DLD1 (cell line): Measurements from ENCODE around the gene ADCK2.
"Not testable (repeated sequence)": the region's sequence is repeated elsewhere in the genome, so short reads cannot be mapped to it uniquely, and the experiment has no call there.

Source experiments
- in situ Hi-C: cut with HindIII; loops from 2 replicates; pipeline ENCODE4 v1.10.0; 2017; ENCODE audit warnings: low sequenced_read_pairs

The ADCK2 gene

GRCh38 chr7:140644761-140645160, 28.0 kb upstream of the ADCK2 start:
- in situ Hi-C loops = loop anchor here (25.0 kb wide), 1 partner anchor 132 kb away; no protein-coding TSS in a partner anchor

GRCh38 chr7:140645166-140645900, 27.4 kb upstream of the ADCK2 start:
- in situ Hi-C loops = loop anchor here (25.0 kb wide), 1 partner anchor 133 kb away; no protein-coding TSS in a partner anchor

- in situ Hi-C loops = loop anchor here (25.0 kb wide), 1 partner anchor 135 kb away; no protein-coding TSS in a partner anchor
These were observed 25.7 kb upstream of the ADCK2 start for GRCh38 chr7:140646931-140647647.

GRCh38 chr7:140649556-140650205, 23.1 kb upstream of the ADCK2 start:
- in situ Hi-C loops = loop anchor here (25.0 kb wide), 1 partner anchor 137 kb away; no protein-coding TSS in a partner anchor

GRCh38 chr7:140650367-140650766, 22.4 kb upstream of the ADCK2 start:
- in situ Hi-C loops = no loop called here

GRCh38 chr7:140653319-140654108, 19.2 kb upstream of the ADCK2 start:
- in situ Hi-C loops = no loop called here

GRCh38 chr7:140654109-140654387, 18.7 kb upstream of the ADCK2 start:
- in situ Hi-C loops = no loop called here

- in situ Hi-C loops = no loop called here
These were observed 18.1 kb upstream of the ADCK2 start for GRCh38 chr7:140654661-140655060.

- in situ Hi-C loops = no loop called here
These were observed 17.0 kb upstream of the ADCK2 start for GRCh38 chr7:140655511-140656408.

GRCh38 chr7:140656548-140657515, 15.9 kb upstream of the ADCK2 start:
- in situ Hi-C loops = no loop called here

GRCh38 chr7:140657891-140658290, 14.9 kb upstream of the ADCK2 start:
- in situ Hi-C loops = no loop called here

- in situ Hi-C loops = no loop called here
These were observed 12.9 kb upstream of the ADCK2 start for GRCh38 chr7:140659856-140660255.

- in situ Hi-C loops = no loop called here
These were observed 11.6 kb upstream of the ADCK2 start for GRCh38 chr7:140661124-140661523.

GRCh38 chr7:140662938-140663337, 9.8 kb upstream of the ADCK2 start:
- in situ Hi-C loops = not testable (repeated sequence)

- in situ Hi-C loops = no loop called here
These were observed 5.3 kb upstream of the ADCK2 start for GRCh38 chr7:140667476-140667875.

- in situ Hi-C loops = no loop called here
These were observed 4.1 kb upstream of the ADCK2 start for GRCh38 chr7:140668641-140669040.

GRCh38 chr7:140669352-140669751, 3.4 kb upstream of the ADCK2 start:
- in situ Hi-C loops = no loop called here

GRCh38 chr7:140669862-140670261, 2.9 kb upstream of the ADCK2 start:
- in situ Hi-C loops = not testable (repeated sequence)
